GM19238 (cell line): ENCODE data around the gene C2orf49.

ENCODE experiments used
- DNase-seq: peaks from one replicate; pipeline ENCODE4 v3.0.0; 2011; ENCODE audit warnings: low spot score; ENCODE audit not compliant: insufficient read length

Gene C2orf49

DNA sequence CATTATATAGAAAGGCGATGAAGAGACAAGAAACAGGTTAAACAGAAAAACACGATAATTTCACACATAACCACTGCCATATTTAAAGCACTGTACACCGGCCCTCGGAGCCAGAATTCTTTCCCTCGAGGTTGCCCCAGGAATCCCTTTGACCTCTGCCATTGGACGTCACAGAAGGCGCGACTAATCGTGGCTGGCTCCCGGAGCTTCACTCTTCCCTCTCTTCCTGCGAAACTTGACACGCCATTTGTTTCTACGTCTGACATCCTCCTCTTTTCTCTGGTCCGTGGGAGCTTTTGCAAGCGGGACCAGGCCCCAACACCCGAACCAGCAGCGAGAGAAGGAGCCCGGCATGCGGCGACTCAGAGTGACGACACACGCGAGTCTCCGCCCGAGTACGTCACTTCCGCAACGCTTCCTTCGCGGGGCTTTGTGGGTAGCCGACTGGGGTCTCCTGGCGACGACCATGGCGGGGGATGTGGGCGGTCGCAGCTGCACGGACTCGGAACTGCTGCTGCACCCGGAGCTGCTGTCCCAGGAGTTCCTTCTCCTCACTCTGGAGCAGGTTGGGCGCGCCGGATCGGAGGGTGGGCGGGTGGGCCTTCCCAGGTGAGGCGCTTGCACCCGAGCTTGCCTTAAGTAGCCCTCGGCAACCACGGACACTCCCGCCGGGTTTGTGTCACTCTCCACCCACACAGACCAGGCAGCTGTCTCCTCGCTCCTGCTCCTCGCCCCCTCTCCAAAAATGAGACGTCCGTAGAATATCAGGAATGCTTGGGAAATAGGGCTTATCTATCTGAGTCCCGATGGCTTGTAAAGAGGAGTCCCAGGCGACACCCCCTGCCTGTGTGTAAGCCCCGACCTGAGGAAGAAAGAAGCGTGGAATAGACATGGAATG is at the start of gene C2orf49:
Gene C2orf49, plus strand, starts transcription at position 419 of the 898 bp plus-strand sequence. Its CDS starts 48 bp downstream, at position 467.
- peak; percentile 70 for DNase-seq

- DNase-seq, result peak; percentile 20
Observed at GRCh38 chr2:105287692-105288091, 49.6 kb upstream of the C2orf49 start.

GRCh38 chr2:105288133-105288532 is 49.2 kb upstream of the C2orf49 start:
- DNase-seq, result no peak

- DNase-seq, result no peak
Observed at GRCh38 chr2:105290981-105291660, 46.2 kb upstream of the C2orf49 start.

GRCh38 chr2:105291981-105292380 is 45.4 kb upstream of the C2orf49 start:
- no peak for DNase-seq

DNA sequence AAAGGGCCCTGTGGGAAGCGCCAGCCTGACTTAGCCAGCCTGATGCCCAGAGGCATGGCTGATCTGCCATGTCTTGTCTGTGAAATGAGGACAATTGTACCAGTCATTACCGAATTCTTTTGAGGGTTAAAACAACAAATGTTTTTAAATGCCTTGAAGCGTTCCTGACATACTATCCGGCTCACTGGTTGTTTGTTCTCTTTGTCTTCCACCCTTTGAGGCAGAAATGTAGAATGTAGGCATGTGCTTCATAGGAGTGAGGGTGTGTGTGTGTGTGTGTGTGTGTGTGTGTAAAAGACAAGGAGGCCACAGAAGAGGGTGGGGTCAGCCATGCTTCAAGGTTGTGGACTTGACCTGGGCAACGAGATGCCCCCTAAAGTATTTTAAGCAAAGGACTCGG is 43.3 kb upstream of the C2orf49 start:
- DNase-seq, result no peak

DNA sequence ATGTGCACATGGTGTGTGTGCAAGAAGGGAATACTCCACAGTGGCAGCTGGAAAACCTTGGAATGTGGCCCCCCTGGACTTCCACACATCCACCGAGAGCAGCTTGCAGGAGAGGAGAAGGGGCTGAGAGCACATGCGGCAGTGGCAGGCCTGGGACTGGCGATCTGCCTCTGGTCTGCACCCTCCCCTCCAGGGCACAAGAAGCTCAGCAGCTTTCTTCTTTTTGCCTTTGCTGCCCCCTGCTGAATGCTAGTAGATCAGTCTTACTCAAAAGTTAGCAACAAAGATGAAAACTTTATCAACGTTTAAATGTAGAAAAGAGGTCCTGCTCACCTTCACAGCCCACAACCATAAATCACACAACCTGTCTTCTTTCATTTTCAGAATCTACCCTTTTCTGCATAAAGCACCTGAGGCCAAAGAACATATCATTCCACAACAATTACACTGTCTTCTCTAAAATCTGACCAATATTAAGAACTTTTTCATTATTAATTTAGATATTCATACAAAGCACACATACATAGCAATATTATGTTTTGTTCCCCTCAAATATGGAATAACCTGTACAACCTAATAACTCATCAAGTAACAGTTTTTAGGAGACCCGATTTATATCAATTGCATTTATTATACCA is 42.4 kb upstream of the C2orf49 start:
- no peak for DNase-seq

GRCh38 chr2:105296017-105296611 is 41.2 kb upstream of the C2orf49 start:
- no peak for DNase-seq

GRCh38 chr2:105297216-105297615 is 40.1 kb upstream of the C2orf49 start:
- DNase-seq, result no peak

DNA sequence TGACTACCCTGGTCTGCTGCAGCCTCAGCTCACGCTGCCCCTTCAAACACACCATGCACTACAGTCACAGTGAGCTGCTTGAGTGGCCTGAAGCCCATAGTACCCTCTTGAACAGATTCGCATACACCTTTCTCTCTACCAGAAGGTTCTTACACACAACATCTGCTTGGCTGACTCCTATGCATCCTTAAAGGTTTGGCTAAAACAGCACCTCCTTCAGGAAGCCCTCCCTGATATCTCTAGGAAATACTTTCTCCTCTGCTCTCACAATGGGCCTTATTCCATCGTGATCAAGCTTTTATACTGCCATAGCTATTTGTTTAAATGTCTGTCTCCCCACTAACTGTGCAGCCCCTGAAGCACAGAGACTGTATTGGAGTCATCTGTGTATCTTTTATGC is 39.3 kb upstream of the C2orf49 start:
- no peak for DNase-seq

GRCh38 chr2:105299290-105299689 is 38.0 kb upstream of the C2orf49 start:
- DNase-seq, result no peak

- DNase-seq, result no peak
Observed at GRCh38 chr2:105301646-105302045, 35.7 kb upstream of the C2orf49 start.

- DNase-seq, result no peak
Observed at GRCh38 chr2:105307146-105307545, 30.2 kb upstream of the C2orf49 start.

GRCh38 chr2:105307550-105307949 is 29.8 kb upstream of the C2orf49 start:
- no peak for DNase-seq

- no peak for DNase-seq
Observed at GRCh38 chr2:105307962-105308361, 29.4 kb upstream of the C2orf49 start.

GRCh38 chr2:105308382-105309146 is 28.8 kb upstream of the C2orf49 start:
- DNase-seq, result no peak

- DNase-seq, result no peak
Observed at GRCh38 chr2:105309147-105309545, 28.2 kb upstream of the C2orf49 start.

DNA sequence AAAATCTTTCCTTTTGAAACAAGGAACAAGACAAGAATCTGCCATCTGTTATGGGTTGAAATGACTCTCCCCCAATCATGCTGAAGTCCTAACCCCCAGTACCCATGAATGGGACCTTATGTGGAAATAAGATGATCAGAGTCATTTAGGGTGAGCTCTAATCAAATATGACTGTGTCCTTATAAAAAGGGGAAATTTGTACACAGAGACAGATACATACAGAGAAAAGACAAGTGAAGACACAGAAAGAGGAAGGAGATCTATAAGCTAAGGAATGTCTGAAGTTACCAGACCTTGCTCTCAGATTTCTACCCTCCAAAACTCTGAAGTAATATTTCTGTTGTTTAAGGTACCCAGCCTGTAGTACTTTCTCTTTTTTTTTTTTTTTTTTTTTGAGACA is 23.5 kb upstream of the C2orf49 start:
- DNase-seq, result no peak

DNA sequence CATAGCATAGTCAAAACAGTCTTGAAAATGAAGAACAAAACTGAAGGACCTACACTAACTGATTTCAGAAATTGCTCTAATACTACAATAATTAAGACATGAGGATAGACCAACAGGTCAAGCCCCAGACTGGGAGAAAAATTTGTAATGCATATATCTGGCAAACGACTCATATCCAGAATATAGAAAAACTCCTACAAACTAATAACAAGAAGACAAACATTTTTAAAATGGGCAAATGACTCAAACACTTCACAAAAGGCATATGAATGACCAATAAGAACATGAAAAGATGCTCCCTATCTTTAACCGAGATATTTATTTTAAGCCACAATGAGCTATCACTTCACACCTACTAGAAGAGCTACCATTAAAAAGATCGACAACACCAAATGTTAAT is 22.0 kb upstream of the C2orf49 start:
- DNase-seq, result no peak

DNA sequence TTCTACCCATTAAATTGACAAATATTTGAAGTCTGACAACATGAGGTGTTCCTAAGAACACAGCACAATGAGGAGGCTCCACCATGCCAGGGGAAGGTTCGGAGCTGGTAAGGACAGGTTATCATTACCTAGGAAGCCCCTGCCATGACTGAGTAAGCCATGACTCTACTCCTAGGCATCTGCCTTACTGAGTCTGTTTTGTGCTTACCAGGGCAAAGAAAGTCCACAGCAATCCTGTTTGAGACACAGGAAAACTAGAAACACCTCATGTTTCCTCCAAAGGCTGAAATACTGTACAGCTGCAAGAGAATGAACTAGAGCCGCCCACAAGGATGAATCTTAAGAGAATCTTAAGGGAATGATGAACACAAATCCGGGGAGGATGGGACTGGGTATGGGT is 19.4 kb upstream of the C2orf49 start:
- DNase-seq, result no peak

- DNase-seq, result no peak
Observed at GRCh38 chr2:105320651-105321215, 16.6 kb upstream of the C2orf49 start.
